H9 (cell line): ENCODE data around the gene SCAF11. TPM values are rescaled to one million over a fixed set of nuclear protein-coding genes. Genes with fewer than 3 reads are reported as not detected.

Experiments
- DNase-seq: peaks from one replicate; pipeline ENCODE4 v3.0.0-alpha.2; 2017
- H2AFZ ChIP-seq: one replicate; pipeline ENCODE4 v1.6.1; 2013; ENCODE audit warnings: mild to moderate bottlenecking, low read length, control low read depth, moderate library complexity
- H2AK5ac ChIP-seq: 2 replicates; pipeline ENCODE4 v1.6.1; 2013; ENCODE audit warnings: low read length, control low read depth, mixed read lengths; ENCODE audit not compliant: insufficient read length
- H2BK120ac ChIP-seq: one replicate; pipeline ENCODE4 v1.6.1; 2013; ENCODE audit warnings: low read depth, mild to moderate bottlenecking, low read length, control low read depth, inconsistent platforms; ENCODE audit not compliant: poor library complexity, severe bottlenecking
- H2BK12ac ChIP-seq: 2 replicates; pipeline ENCODE4 v1.6.1; 2013; ENCODE audit warnings: low read length, control low read depth, mixed read lengths, low read depth; ENCODE audit not compliant: insufficient read length
- H2BK15ac ChIP-seq: 2 replicates; pipeline ENCODE4 v1.6.1; 2013; ENCODE audit warnings: low read depth, low read length, control low read depth
- H2BK20ac ChIP-seq: one replicate; pipeline ENCODE4 v1.6.1; 2013; ENCODE audit warnings: low read depth, mild to moderate bottlenecking, low read length, control low read depth, inconsistent platforms; ENCODE audit not compliant: poor library complexity, severe bottlenecking
- H2BK5ac ChIP-seq: 2 replicates; pipeline ENCODE4 v1.6.1; 2013; ENCODE audit warnings: low read length, control low read depth, mixed read lengths; ENCODE audit not compliant: insufficient read length
- H3K14ac ChIP-seq: 2 replicates; pipeline ENCODE4 v1.6.1; 2013; ENCODE audit warnings: low read length, control low read depth; ENCODE audit not compliant: insufficient read depth
- H3K18ac ChIP-seq: 2 replicates; pipeline ENCODE4 v1.6.1; 2013; ENCODE audit warnings: low read depth, mild to moderate bottlenecking, mixed read lengths, low read length, control low read depth; ENCODE audit not compliant: insufficient read length
- H3K23ac ChIP-seq: 2 replicates; pipeline ENCODE4 v1.6.1; 2013; ENCODE audit warnings: low read length, control low read depth, mixed read lengths, low read depth; ENCODE audit not compliant: insufficient read length
- H3K23me2 ChIP-seq: 2 replicates; pipeline ENCODE4 v1.6.1; 2013; ENCODE audit warnings: low read depth, mild to moderate bottlenecking, mixed read lengths, low read length, control low read depth; ENCODE audit not compliant: insufficient read length, poor library complexity, severe bottlenecking
- H3K27ac ChIP-seq: 2 replicates; pipeline ENCODE4 v1.5.1; 2013; ENCODE audit warnings: low read length, control low read depth, mixed read lengths, low read depth; ENCODE audit not compliant: insufficient read length
- H3K27me3 ChIP-seq: 2 replicates; pipeline ENCODE4 v1.6.1; 2013; ENCODE audit warnings: low read length, control low read depth, inconsistent platforms; ENCODE audit not compliant: insufficient read depth
- H3K4ac ChIP-seq: 2 replicates; pipeline ENCODE4 v1.6.1; 2013; ENCODE audit warnings: low read depth, mild to moderate bottlenecking, control low read depth, inconsistent platforms, low read length, moderate library complexity
- H3K4me1 ChIP-seq: 2 replicates; pipeline ENCODE4 v1.6.1; 2013; ENCODE audit warnings: low read length, control low read depth, inconsistent platforms; ENCODE audit not compliant: insufficient read depth
- H3K4me2 ChIP-seq: 2 replicates; pipeline ENCODE4 v1.6.1; 2013; ENCODE audit warnings: low read length, control low read depth, mixed read lengths; ENCODE audit not compliant: insufficient read length, insufficient read depth
- H3K56ac ChIP-seq: 2 replicates; pipeline ENCODE4 v1.6.1; 2013; ENCODE audit warnings: low read depth, mild to moderate bottlenecking, mixed read lengths, low read length, control low read depth; ENCODE audit not compliant: insufficient read length
- H3K79me1 ChIP-seq: 2 replicates; pipeline ENCODE4 v1.6.1; 2013; ENCODE audit warnings: low read depth, mild to moderate bottlenecking, moderate library complexity, low read length, control low read depth, inconsistent platforms; ENCODE audit not compliant: insufficient read depth, poor library complexity, severe bottlenecking
- H3K79me2 ChIP-seq: 2 replicates; pipeline ENCODE4 v1.6.1; 2013; ENCODE audit warnings: low read length, control low read depth, inconsistent platforms; ENCODE audit not compliant: insufficient read depth
- H3K9ac ChIP-seq: 2 replicates; pipeline ENCODE4 v1.6.1; 2013; ENCODE audit warnings: low read length, control low read depth, mixed read lengths; ENCODE audit not compliant: insufficient read length; ENCODE audit errors: extremely low read depth
- H3K9me3 ChIP-seq: one replicate; pipeline ENCODE4 v1.6.1; 2013; ENCODE audit warnings: low read depth, low read length, inconsistent platforms; ENCODE audit not compliant: control insufficient read depth
- H3T11ph ChIP-seq: one replicate; pipeline ENCODE4 v1.6.1; 2013; ENCODE audit warnings: mild to moderate bottlenecking, low read length, control low read depth, inconsistent platforms
- H4K20me1 ChIP-seq: one replicate; pipeline ENCODE4 v1.6.1; 2013; ENCODE audit not compliant: control insufficient read depth, insufficient read length, insufficient read depth
- H4K5ac ChIP-seq: 2 replicates; pipeline ENCODE4 v1.6.1; 2013; ENCODE audit warnings: low read depth, mild to moderate bottlenecking, mixed read lengths, low read length, control low read depth; ENCODE audit not compliant: insufficient read length
- H4K8ac ChIP-seq: replicated peaks from 2 replicates; pipeline ENCODE4 v1.6.1; 2013; ENCODE audit warnings: low read length, control low read depth, mixed read lengths, low read depth; ENCODE audit not compliant: insufficient read length
- H4K91ac ChIP-seq: 2 replicates; pipeline ENCODE4 v1.6.1; 2013; ENCODE audit warnings: low read depth, mild to moderate bottlenecking, moderate library complexity, mixed read lengths, low read length, control low read depth; ENCODE audit not compliant: insufficient read length
- H3K27ac Mint-ChIP-seq, 3 experiments: 2 replicates in 2 of 3; 3 replicates in 1 of 3; pipeline ENCODE4 v1.8.0; 2020 to 2021; ENCODE audit warnings: mixed read lengths in 3 of 3, mild to moderate bottlenecking in 1 of 3, moderate library complexity in 1 of 3
- H3K27me3 Mint-ChIP-seq: 2 replicates; pipeline ENCODE4 v1.8.0; 2021; ENCODE audit warnings: low read depth, mild to moderate bottlenecking, moderate library complexity, mixed read lengths
- H3K36me3 Mint-ChIP-seq, 3 experiments: 2 replicates in 2 of 3; 3 replicates in 1 of 3; pipeline ENCODE4 v1.8.0; 2020 to 2021; ENCODE audit warnings: low read depth in 3 of 3, mixed read lengths in 3 of 3; ENCODE audit not compliant: insufficient read depth in 1 of 3
- H3K4me1 Mint-ChIP-seq, 2 experiments: 2 replicates each; pipeline ENCODE4 v1.8.0; 2020; ENCODE audit warnings: mixed read lengths in 2 of 2
- H3K4me3 Mint-ChIP-seq, 2 experiments: 2 replicates in 1 of 2; 3 replicates in 1 of 2; pipeline ENCODE4 v1.8.0; 2020 to 2021; ENCODE audit warnings: mild to moderate bottlenecking in 2 of 2, mixed read lengths in 2 of 2, moderate library complexity in 1 of 2
- H3K9me3 Mint-ChIP-seq, 2 experiments: 2 replicates in 1 of 2; 3 replicates in 1 of 2; pipeline ENCODE4 v1.8.0; 2020; ENCODE audit warnings: mild to moderate bottlenecking in 2 of 2, mixed read lengths in 2 of 2, moderate library complexity in 1 of 2
- WGBS: extraction: QIAGEN DNeasy Blood & Tissue Kit; methylation state at CpG from one replicate; pipeline ENCODE4 v1.1.7; 2013; ENCODE audit warnings: missing lambda C conversion rate, low lambda C conversion rate, mixed read lengths; ENCODE audit not compliant: insufficient read length; ENCODE audit errors: extremely low coverage; 5-methylcytosine and 5-hydroxymethylcytosine counted together
- total RNA-seq: library from RNA; stranded (reverse); gene quantifications from 2 replicates; pipeline ENCODE4 v1.2.1, GENCODE V29; 2021
- TF ChIP-seq, protein P1 (sequence below): fragments of 200-600 bp; sonication (generic); conservative IDR thresholded peaks from 3 replicates; pipeline ENCODE4 v1.8.0; 2021; ENCODE audit warnings: antibody characterized with exemption, mild to moderate bottlenecking

The SCAF11 gene
- total RNA-seq, 1 experiment from 2014 or later, result 90.8 TPM

- Histone ChIP-seq H3K18ac (no peak overlapping the region), H2AFZ (no peak overlapping the region), H2BK12ac (no peak overlapping the region), H3K9ac (no peak overlapping the region), H2BK20ac (no peak overlapping the region), H2AK5ac (no peak overlapping the region), H3K23me2 (no peaks in the 10 kb centered on the region), H3K79me1 (no peaks in the 10 kb centered on the region), H3K56ac (no peak overlapping the region), H2BK5ac (no peak overlapping the region), H4K20me1 (no peaks in the 10 kb centered on the region), H2BK120ac (no peak overlapping the region), H4K8ac (no peak overlapping the region), H3K79me2 (no peaks in the 10 kb centered on the region), H4K5ac (no peak overlapping the region), H3K14ac (no peak overlapping the region), H2BK15ac (no peak overlapping the region), H3K4ac (no peak overlapping the region), H3T11ph (no peak overlapping the region), H3K4me1 (no peaks in the 10 kb centered on the region), H3K27me3 (no peaks in the 10 kb centered on the region), H3K9me3 (no peaks in the 10 kb centered on the region), H3K23ac (no peak overlapping the region), H3K27ac (no peak overlapping the region), H3K4me2 (no peak overlapping the region), H4K91ac (no peak overlapping the region)
- Mint-ChIP-seq H3K4me3 (no peak overlapping the region), H3K4me1 (no peaks in the 10 kb centered on the region), H3K27ac (no peak overlapping the region), H3K9me3 (no peaks in the 10 kb centered on the region), H3K27me3 (no peaks in the 10 kb centered on the region), H3K36me3 (peaks cover 9 to 24% (median 23%) of the 10 kb centered on the region in 3 experiments; a peak in 6 of 7 replicates)
- TF ChIP-seq, protein P1, sequence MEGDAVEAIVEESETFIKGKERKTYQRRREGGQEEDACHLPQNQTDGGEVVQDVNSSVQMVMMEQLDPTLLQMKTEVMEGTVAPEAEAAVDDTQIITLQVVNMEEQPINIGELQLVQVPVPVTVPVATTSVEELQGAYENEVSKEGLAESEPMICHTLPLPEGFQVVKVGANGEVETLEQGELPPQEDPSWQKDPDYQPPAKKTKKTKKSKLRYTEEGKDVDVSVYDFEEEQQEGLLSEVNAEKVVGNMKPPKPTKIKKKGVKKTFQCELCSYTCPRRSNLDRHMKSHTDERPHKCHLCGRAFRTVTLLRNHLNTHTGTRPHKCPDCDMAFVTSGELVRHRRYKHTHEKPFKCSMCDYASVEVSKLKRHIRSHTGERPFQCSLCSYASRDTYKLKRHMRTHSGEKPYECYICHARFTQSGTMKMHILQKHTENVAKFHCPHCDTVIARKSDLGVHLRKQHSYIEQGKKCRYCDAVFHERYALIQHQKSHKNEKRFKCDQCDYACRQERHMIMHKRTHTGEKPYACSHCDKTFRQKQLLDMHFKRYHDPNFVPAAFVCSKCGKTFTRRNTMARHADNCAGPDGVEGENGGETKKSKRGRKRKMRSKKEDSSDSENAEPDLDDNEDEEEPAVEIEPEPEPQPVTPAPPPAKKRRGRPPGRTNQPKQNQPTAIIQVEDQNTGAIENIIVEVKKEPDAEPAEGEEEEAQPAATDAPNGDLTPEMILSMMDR, result no peak
- 100% methylated on average over 1 of the region's 2 CpGs for WGBS
- no peak for DNase-seq
These were observed 56.9 kb downstream of the SCAF11 start for GRCh38 chr12:45933504-45933903.
